GM12873 (cell line): ENCODE measurements around the gene VAMP1.
A peak's percentile ranks its signal among the peaks of the same experiment; 100 is the strongest.

Experiments used
- TF ChIP-seq, protein P1 (sequence below): IDR thresholded peaks from 2 replicates; pipeline ENCODE4 v1.5.1; 2012; ENCODE audit warnings: low read depth, mild to moderate bottlenecking, moderate library complexity, low read length, control low read depth; ENCODE audit not compliant: insufficient read depth; ENCODE audit errors: missing control alignments

VAMP1 gene

DNA sequence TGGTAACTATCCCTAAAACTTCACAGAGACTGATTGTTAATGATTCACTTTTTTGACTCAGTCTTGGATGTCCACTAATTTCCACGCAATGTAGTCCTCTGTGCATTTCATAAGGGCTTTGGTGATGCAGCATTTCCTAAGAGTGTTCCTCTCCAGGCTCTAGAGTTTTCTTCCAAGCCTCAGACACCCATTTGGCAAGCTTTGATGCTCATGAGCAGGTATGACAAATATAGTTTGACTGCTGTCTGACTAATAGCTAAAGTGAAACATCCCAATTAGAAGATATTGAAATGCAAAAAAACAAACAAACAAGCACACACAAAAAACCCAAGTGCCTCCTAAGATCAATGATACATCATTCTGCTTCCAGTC lies 1.5 kb upstream of the VAMP1 start:
- TF ChIP-seq, protein P1, sequence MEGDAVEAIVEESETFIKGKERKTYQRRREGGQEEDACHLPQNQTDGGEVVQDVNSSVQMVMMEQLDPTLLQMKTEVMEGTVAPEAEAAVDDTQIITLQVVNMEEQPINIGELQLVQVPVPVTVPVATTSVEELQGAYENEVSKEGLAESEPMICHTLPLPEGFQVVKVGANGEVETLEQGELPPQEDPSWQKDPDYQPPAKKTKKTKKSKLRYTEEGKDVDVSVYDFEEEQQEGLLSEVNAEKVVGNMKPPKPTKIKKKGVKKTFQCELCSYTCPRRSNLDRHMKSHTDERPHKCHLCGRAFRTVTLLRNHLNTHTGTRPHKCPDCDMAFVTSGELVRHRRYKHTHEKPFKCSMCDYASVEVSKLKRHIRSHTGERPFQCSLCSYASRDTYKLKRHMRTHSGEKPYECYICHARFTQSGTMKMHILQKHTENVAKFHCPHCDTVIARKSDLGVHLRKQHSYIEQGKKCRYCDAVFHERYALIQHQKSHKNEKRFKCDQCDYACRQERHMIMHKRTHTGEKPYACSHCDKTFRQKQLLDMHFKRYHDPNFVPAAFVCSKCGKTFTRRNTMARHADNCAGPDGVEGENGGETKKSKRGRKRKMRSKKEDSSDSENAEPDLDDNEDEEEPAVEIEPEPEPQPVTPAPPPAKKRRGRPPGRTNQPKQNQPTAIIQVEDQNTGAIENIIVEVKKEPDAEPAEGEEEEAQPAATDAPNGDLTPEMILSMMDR: no peak

DNA sequence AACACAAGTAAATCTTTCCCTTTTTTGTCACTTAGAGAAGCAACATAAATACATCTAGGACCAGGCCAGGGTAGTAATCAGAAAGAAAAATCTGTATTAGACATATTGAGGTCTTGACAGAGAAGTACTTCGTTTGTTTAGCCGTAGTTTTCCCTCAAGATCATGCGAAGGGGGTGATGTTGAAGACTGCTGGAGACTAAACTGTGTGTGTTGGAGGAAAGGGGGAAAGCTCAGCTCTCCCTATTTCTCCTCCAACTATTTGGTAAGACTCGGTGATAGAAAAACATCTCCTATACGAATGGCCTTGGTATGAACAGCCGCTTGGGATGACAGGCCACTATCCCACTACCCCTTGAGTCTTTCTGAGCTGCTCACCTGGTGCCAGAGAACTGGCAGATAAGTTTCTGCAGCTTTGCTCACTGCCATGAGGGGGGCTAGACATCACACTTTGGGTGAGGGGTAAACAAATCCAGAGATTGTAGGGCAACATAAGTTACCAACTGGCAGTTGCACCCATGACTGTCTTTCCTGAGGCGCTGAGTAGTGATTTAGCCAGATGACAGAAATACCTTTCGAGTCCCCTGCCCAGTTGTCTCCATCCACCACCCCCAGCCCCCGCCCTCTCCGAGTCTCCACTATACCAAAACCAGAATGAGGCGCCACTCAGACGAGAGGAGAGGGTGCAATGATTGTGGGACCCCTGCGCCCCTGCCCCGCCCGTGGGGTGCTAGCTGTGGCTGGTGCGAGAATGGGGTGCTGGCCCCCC lies 685 bp downstream of the VAMP1 start:
- TF ChIP-seq, protein P1: no peak

DNA sequence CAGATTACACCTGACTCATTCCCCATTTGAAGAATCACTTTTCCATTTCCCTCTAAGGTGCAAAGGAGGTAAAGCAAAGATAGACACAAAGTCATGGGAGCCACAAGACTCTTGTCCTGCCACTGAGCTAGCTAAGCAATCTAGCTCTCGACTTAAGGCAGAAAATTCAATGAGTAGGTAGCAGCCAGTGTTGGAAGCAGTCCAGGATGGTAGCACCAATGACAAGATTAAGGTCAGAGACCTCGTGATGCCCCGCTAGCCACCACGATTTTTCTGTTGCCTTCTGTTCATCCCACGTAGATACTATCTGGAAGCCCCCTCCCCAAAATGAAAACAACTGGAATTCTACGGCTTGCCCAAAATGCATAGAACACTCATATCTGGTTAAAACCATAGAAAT lies 1.4 kb downstream of the VAMP1 start:
- TF ChIP-seq, protein P1: no peak

DNA sequence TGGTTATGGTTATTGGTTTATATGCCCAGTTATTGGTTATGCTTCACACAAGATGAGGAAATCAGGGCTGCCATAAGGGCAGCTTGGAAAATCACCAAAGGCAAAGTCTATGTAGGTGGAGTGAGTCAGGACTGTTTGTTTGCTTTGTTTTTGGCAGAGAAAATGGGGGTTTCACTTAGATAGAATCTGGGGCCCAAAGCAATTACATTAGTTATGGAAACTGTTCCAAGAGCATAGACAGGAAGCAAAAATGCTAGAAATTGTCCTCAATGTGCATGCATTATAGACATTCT lies 2.2 kb downstream of the VAMP1 start:
- TF ChIP-seq, protein P1: no peak

DNA sequence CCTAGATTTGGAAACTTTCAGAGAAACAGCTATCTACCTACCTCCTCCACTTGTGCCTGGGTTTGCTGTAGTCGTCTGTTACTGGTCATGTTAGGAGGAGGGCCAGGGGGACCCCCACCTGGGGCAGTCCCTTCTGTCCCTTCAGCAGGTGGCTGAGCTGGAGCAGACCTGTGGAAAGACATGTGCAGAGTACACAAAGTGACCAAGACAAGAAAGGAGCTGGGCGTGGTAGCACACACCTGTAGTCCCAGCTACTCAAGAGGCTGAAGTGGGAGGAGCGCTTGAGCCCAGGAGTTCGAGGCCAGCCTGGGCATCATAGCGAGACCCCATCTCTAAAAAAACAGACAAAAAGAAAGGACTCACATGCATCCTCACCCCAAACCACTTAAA lies 4.3 kb downstream of the VAMP1 start:
- TF ChIP-seq, protein P1: no peak

DNA sequence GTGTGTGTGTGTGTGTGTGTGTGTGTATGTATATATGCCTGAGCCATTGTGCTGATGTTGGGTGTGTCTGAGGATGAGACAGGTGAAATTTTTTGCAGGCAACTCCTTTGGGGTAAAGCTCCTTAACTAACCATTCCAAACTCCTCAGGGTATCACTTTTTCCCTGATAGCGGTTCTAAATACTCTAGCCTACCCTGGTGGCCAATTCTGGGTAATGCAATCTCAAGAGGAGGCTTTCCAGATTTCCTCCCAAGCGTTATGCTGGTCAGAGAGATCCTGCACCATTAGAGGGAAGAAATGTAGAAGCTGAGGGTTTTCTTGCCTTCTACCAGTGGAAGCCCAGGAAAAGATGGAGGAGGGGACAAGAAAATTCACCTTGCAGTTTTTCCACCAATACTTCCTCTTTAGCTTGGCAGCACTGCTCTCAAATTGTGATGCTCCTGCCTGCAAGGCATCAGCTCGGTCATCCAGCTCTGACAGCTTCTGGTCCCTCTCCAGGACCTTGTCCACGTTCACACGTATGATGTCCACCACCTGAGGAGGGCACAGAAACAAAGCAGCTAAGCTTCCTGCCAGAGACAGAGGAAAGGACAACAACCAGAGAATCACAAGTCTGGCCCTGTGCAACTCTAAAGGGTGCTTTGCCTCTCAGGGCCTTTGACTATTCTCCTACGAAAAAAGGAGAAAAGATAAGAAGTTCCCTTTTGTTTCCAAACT lies 4.9 kb downstream of the VAMP1 start:
- TF ChIP-seq, protein P1: peak; percentile 92

DNA sequence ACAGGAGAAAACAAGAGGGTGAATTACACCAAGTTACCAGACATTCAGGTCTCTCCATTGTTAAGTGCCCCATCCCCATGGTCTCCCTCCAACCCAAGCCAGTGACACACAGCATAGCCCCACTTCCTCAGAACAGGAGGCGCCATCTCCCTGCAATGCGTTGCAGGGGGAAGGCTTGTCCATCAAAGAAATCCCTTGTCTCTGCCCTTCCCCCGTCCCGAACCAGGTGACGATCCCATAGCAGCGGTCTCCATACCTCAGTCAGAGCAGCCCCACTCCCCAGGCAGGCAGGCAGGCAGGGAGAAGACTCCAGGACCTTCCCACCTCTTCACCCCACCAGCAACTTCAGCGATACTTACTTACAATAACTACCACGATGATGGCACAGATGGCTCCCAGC lies 5.9 kb downstream of the VAMP1 start:
- TF ChIP-seq, protein P1: no peak
